ENCODE data around the gene TAX1BP1. TPM values are rescaled to one million over a fixed set of nuclear protein-coding genes. Genes with fewer than 3 reads are reported as not detected.

TAX1BP1 gene
- total and polyA plus RNA-seq, 2 of the 13 experiments (the other 11 are each of a cell fraction or from before 2014, with no cell fraction given), result 95.2 to 98.9 TPM

DNA sequence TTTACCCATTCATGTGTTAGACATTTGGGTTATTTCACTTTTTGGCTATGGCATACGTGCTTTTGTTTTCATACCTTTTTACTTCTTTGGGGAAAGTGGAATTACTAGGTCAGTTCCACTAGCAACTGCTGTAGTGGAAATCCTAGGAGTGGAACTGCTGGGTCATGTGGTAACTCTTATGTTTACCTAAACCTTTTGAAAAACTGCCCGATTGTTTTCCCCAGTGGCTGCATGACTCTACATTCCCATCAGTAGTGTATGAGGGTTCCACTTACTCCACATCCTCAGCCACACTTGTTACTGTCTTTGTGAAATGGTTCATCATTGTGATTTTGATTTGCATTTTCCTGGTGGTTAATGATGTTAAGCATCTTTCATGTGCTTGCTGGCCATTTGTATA lies 82.3 kb downstream of the TAX1BP1 start:
- in situ Hi-C loops (cut with HindIII; ENCODE audit: extremely low pct_ligation_motif_present, low pct_unique_long_range_greater_than_20kb) (no loop called here), intact Hi-C loops (cut with micrococcal nuclease; ENCODE audit: unreplicated experiment) (no loop called here)
- Histone ChIP-seq H2AFZ (ENCODE audit: low read length) (no peak overlapping the region), H4K20me1 (ENCODE audit: insufficient read depth, low read length) (no peaks in the 10 kb centered on the region), H3K27me3 (ENCODE audit: control insufficient read depth in 1 of 2, insufficient read depth in 2 of 2, low read length in 2 of 2) (no peaks in the 10 kb centered on the region), H3K4me3 (replicated peaks in 1 of 3; ENCODE audit: insufficient read depth in 1 of 3, low read depth in 2 of 3, low read length in 3 of 3) (no peak overlapping the region), H3K9ac (ENCODE audit: insufficient read depth, low read depth, low read length) (no peak overlapping the region), H3K4me1 (ENCODE audit: insufficient read depth, low read length) (no peaks in the 10 kb centered on the region), H3K27ac (ENCODE audit: extremely low read length, insufficient read depth, low read length) (no peak overlapping the region), H3K9me3 (ENCODE audit: low read length) (no peaks in the 10 kb centered on the region), H3K79me2 (ENCODE audit: insufficient read depth, low read length) (no peaks in the 10 kb centered on the region), H3K36me3 (replicated peaks in 1 of 2; ENCODE audit: control insufficient read depth in 1 of 2, insufficient read depth in 2 of 2, low read length in 2 of 2) (peaks cover 2 to 20% of the 10 kb centered on the region in 2 experiments; a peak in 3 of 5 replicates), H3K4me2 (ENCODE audit: low read depth, low read length) (no peak overlapping the region)
- TF ChIP-seq ZNF883 (CRISPR knock-in tag; IDR thresholded peaks at IDR 0.05; ENCODE audit: not compliant biosample characterization), result no peak
- TF ChIP-seq ZNF704 (CRISPR knock-in tag; IDR thresholded peaks at IDR 0.05; ENCODE audit: borderline replicate concordance), result no peak
- TF ChIP-seq ZNF576 (CRISPR knock-in tag; IDR thresholded peaks at IDR 0.05), result no peak
- no peak for TF ChIP-seq AKNA (CRISPR knock-in tag; IDR thresholded peaks at IDR 0.05; ENCODE audit: borderline replicate concordance)
- no peak for TF ChIP-seq KDM6A (CRISPR knock-in tag; IDR thresholded peaks at IDR 0.05; ENCODE audit: low read depth)
- no peak for TF ChIP-seq ZNF354B (CRISPR knock-in tag; IDR thresholded peaks at IDR 0.05)
- no peak for TF ChIP-seq SNAI1 (CRISPR knock-in tag; IDR thresholded peaks at IDR 0.05; ENCODE audit: borderline replicate concordance)
- no peak for TF ChIP-seq ZKSCAN5 (CRISPR knock-in tag; IDR thresholded peaks at IDR 0.05)
- ChIA-PET CTCF (ENCODE audit: low intra/inter-chr PET ratio, low total read pairs) (no interaction called here), POLR2A (no interaction called here)
- 97% methylated on average over 2 of the region's 2 CpGs for WGBS (ENCODE audit: low lambda C conversion rate)
- FAIRE-seq (no peak), DNase-seq (ENCODE audit: low spot score) (no peak), ATAC-seq (no peak)
- no TSS peak for BruUV-seq (replicated peaks)
